NT2/D1 (cell line): ENCODE data around the gene ST6GALNAC2.

Experiments
- YY1 ChIP-seq: IDR thresholded peaks from 2 replicates; pipeline ENCODE4 v1.6.1; 2011; ENCODE audit not compliant: insufficient read length, insufficient read depth
- ZNF274 ChIP-seq: IDR thresholded peaks from 2 replicates; pipeline ENCODE4 v1.6.1; 2011; ENCODE audit warnings: mild to moderate bottlenecking, low read depth, low read length

GRCh38 chr17:76553178-76553908 is 32.3 kb downstream of the ST6GALNAC2 start:
- TF ChIP-seq ZNF274 (no peak), YY1 (no peak)
